GM21737 (cell line): Measurements from ENCODE around the gene TRAF3.
A peak's percentile ranks its signal among the peaks of the same experiment; 100 is the strongest.
"Not testable (repeated sequence)": the region's sequence is repeated elsewhere in the genome, so short reads cannot be mapped to it uniquely, and the experiment has no call there.

Experiments used
- ATAC-seq: cut with Tn5 transposase; IDR thresholded peaks from one replicate; pipeline ENCODE4 v1.9.1; 2021; ENCODE audit warnings: mild to moderate bottlenecking, moderate library complexity; ENCODE audit not compliant: unreplicated experiment

The TRAF3 gene

GRCh38 chr14:102883554-102883953 is 106.3 kb downstream of the TRAF3 start:
- ATAC-seq, result no peak

DNA sequence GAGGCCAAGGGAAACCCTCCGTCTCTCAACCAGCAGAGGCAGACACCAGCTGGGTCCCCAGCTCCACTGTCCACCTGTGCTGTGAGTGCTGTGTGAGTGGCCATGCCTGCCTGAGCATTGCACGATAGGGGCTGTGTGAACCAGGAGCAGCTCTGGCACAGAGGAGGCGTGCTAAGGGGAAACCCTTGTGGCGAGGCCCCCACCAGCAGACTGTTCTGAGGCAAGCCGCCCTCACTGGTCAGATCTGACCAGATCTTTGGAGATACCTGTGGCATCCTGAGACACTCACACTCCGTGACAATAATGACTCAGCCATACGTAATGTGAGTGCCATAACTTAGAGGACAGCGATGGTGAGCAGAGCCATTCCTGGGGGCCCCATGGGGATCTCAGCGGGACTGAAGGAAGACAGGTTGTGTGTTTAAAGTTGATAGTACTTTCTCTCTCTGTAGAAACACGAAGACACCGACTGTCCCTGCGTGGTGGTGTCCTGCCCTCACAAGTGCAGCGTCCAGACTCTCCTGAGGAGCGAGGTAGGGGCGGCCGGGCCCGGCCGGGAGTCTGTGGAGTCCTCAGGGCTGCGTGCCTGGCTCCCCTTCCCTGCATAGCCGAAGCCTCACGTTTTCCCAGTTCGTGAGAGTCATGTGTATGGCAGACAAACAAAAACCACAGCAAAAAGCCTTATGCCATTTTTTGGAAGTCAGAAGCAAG is 108.6 kb downstream of the TRAF3 start:
- no peak for ATAC-seq

DNA sequence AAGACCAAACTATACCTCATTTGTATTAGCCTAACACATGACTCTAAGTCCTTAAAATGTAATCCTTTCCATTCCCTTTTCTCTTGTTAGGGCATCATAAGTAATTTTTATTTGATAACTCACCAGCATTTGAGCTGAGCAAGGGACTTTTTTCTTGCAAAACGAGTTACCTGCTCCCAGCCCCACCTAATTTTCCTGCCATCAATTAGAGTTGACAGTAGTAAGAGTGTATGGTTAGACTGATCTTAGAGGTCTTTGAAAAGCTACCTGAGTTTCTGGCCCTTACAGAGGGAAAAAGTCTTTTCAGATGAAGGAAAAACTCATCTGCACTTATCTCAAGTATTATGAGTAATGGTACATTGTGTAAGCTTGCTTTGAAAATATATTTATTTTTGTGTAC is 111.5 kb downstream of the TRAF3 start:
- no peak for ATAC-seq

DNA sequence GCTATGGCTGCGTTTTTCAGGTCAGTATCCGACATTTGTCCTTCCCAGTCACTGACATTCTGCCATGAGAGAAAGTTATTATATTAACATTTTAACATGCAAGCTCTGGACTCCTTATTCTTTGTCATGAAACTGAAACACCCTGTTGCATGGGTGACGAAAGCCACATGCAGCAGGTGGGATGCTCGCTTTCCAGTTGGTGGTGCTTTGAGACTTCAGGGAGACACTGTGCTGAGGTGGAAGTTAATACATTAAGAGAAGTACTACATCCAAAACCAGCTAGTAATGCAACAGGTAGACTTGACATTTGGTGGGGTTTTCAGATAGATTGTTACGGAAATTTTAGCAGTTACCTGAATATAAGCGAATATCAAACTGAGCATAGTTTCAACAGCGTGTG is 112.4 kb downstream of the TRAF3 start:
- no peak for ATAC-seq

- ATAC-seq, result no peak
Measured at GRCh38 chr14:102891111-102891510, 113.9 kb downstream of the TRAF3 start.

DNA sequence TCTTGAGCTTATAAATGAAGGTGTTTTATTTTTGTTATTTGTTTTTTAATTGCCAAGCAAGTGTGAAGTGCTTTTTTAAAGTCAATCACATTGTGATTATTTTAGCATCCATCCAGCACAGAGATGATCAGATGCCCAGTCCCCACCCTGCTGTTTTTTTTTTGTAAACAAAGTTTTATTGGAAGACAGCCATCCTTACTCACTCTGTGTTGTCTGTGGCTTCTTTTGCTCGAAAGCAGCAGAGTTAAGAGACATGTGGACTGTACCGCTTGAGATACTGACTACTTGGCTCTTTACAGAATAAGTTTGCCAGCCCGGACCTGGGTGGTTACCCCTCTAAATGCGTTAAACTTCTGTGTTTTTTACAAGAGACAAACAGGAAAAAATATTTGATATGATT is 114.3 kb downstream of the TRAF3 start:
- no peak for ATAC-seq

GRCh38 chr14:102892651-102893050 is 115.4 kb downstream of the TRAF3 start:
- no peak for ATAC-seq

DNA sequence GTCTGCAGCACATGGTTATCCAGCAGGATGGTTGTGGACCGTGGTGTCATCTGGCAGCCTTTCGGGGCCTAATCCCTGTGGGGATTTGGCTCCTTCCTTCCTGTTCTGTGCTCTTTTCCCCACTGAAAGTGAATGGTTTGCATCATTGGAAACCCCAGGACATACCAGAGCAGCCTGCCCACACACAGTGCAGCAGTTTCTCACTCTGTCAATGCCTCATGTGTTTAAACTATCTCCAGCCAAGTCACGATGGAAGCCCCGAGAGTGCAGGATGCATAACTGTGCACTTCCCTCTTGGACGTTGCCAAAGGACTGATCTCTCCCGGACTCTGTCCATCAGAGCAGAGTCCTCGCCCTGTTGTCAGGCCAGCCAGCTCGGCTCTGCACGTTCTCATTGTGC is 116.2 kb downstream of the TRAF3 start:
- ATAC-seq, result no peak

DNA sequence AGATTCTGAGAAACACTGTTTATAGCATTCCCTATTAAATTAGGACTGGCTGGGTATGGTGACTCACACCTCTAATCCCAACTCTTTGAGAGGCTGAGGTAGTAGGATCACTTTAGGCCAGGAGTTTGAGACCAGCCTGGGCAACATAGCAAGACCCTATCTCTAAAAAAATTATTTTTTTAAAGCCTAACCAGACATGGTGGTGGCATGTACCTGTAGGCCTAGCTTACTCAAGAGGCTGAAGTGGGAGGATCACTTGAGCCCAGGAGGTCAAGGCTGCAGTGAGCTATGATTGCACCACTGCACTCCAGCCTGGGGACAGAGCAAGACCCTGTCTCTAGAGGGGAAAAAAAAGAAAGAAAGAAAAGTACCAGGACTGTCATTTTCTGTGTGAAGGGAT is 119.5 kb downstream of the TRAF3 start:
- not testable (repeated sequence) for ATAC-seq

DNA sequence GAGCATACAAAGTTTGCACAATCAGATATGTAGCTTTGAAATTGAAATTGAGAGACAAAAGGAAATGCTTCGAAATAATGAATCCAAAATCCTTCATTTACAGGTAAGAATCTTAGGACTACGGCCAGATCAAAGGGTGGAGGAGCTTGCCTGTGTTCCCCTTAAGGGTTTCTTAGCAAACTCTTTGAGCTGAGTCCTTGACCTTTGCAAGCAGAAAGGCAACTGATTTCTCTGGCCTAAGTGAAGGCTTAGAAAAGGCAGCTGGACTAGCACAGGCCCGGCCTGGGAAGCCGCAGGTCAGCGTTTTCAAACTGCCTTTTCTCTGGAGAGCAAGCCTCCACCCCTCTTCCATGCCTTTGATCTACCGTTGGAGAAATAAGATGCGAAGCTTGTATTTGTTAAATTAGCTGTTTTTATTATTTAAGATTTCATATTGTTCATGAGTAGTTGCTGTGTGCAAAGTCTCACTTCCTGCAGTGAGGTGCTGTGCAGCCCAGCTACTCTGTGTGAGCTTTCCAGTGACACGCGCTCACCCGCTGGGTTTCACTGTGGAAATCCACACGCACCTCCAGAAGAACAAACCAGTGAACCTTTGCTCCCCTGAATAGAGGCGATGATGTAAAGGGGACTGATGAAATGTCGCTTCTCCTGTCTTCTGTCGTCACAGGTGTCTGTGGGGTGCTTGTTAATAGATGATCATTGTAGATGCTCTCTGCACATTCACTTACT is 120.2 kb downstream of the TRAF3 start:
- no peak for ATAC-seq

DNA sequence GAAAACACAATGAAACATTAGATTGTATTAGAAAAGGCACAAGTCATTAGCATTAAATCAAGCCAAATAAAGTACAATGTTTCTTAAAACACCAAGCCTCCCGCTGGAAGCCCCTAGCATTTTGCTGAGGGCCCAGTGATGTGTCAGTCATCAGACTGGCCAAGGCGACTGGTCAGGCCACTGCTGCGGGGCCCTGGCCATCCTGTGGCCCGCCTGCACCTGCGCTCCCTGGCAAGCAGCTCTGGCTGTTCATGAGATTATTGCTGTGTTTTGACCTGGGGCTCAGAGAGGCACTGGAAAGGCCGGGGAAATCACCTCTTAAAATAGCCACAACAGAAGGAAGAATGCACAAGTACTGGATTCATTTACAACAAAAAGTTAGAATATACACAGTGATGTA is 121.0 kb downstream of the TRAF3 start:
- ATAC-seq, result no peak

DNA sequence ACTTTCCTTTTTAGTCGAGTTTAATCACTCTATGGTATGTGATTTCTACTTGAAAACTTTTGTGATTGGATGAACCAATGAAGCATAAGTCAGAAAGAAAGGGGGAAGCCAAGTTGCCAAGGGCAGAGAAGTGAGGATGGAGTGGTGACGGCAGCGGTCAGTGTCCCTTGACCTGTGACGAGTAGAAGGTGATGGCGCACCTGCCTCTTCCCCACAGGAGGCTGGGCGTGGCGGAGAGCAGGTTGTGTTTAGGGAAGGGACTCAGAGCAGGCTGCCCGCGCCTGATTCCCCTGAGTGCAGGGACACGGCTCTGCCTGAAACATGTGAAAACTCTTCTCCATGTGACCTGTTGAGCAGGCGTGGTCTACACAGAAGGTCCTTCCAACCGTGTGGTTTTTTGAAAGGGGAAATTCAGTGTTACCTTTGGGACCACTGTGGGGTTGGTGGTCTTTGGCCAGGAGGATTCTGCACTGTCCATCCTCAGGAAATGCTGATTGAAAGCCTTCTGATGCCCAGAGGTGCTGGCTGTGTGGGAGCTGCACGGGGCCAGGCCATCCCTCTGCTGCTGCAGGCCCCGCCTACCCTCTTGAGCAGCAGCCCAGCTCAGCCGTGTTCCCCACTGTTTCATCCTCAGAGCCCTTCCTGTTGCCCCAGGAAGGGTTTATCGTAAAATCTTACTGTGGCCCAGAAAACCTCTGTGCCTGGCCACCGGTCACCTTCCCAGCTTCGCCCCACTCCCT is 121.7 kb downstream of the TRAF3 start:
- ATAC-seq, result no peak

DNA sequence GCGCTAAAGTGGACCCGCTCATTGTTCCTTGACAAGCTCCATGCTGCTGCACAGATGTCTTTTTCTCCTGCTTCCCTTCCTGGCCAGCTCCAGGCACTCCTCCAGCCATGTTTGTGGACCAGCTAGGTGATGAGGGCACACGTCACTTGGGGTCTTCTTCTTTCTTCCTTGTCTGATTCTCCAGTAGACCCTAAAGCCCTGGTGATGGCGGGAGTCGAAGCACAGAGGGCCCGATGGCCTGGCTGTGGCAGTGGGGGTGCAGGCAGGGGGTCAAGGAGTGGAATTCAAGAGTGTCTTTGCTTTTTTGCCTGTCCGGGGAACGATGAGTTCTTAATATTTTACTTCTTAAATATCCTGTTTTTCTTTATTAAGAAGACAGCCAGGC is 122.3 kb downstream of the TRAF3 start:
- no peak for ATAC-seq

- peak; percentile 46 for ATAC-seq
Measured at GRCh38 chr14:102900631-102901571, 123.7 kb downstream of the TRAF3 start.

DNA sequence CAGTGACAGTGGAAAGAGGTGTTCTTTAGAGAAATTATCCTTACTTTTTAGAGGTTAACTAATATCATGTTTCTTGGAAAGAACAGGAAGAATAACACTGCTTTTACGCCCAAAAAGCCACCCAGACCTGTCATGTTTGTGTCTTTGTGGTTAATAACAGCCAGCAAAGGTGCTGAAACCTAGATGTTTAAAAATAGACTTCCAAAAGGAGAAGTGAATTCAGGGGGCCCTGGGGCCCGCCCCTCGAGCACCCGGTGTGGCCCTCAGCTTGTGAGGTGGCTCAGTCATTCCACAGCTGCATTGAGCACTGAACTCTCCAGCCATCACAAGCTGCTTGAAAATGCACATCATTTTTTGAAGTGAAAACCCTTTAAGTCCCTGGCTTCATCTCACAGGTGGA is 124.4 kb downstream of the TRAF3 start:
- peak; percentile 64 for ATAC-seq

- peak; percentile 3 for ATAC-seq
Measured at GRCh38 chr14:102902086-102902485, 124.8 kb downstream of the TRAF3 start.

- ATAC-seq, result no peak
Measured at GRCh38 chr14:102902523-102903247, 125.4 kb downstream of the TRAF3 start.

GRCh38 chr14:102903248-102903888 is 126.1 kb downstream of the TRAF3 start:
- no peak for ATAC-seq

GRCh38 chr14:102903889-102904512 is 126.8 kb downstream of the TRAF3 start:
- no peak for ATAC-seq
